ENCODE results near the gene WNT9A.
"Not testable (repeated sequence)": the region's sequence is repeated elsewhere in the genome, so short reads cannot be mapped to it uniquely, and the experiment has no call there.

WNT9A gene

DNA sequence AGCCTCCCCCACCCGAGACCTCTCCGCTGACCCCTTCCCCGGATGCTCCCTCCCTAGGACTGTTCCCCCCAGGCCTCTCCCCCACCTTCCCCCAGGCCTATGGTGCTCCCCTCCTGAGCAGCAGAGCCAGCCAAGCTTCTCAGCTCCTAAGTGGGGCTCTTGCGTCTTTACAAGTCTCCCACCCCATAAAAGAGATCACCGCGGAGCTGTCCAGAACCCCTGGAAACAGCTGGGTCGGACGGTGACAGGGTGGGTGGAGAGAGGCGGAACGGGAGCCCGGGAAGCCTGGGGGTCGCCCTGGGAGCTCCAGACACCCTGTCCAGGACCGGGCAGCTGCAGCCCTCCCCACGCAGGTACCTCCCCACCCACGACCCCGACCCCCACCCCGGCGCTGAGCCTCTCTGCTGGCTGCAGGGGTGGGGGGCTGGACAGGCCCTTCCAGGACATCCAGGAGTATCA, 61.2 kb downstream of the WNT9A start:
- DNase-seq (ENCODE audit: low read depth in 2 of 2) = no peak

DNA sequence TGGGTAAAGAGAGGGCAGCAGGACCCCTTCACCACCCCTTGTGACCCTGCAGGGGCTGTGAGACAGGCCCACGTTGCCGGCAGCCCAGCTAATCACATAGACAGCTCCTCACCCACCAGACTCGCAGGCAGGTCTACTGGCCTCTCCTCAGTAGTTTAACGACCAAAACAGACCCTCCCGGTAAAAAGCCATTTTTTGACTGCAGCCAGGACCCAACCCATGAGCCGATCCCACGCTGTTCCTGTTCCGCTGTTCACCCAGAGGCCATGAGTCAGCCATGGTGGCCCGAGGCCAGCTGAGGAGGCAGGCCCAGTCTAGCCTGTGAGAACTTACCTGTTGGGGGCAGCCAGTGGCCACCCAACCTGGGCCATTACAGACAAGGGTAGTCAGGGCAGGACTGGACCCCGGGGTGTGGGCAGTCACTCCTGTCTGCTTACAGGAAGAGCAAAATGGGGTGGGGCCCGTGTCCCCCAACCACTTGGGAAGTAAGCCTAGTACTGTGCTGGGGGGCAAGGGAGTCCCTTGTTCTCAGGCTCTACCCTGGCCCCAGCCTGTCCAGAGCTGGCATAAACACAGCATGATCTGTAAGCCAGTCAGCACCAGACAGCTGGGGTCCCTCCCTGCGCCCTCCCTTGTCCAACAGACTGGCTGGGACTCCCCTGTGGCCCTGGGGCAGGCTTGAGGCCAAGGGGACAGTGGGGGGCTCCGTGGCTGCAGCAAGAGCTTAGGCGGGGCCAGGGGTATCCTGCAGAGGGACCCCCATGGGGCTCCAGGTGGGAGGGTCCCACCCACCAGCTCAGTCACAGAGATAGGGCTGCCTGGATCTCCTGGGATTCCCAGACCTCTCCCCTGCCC, 61.9 kb downstream of the WNT9A start:
- DNase-seq (ENCODE audit: low read depth in 2 of 2) = no peak

DNA sequence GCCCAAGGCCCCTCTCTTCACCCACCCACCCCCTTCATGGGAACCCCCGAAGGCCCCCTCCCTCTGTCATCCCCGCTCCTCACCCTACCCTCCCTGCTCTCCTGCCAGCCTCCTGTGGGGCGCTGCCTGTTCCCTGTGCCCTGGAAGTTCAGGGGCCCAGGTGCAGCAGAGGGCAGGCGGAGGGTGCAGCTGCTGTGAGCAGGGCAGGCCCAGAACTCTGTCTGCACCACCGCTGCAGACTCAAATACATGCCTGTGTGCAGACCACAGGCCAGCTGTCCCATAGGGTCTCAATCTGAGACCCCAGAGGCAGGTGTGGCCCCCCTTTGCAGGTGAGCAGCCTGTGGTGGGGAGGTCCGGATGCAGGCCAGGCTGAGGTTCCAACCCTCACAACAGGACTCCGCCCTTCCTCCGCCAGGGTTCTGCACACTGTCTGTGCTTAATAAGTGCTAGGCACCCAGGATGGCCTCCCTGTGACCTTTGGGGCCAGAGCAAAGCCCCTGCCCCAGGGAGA, 62.5 kb downstream of the WNT9A start:
- DNase-seq (ENCODE audit: low read depth in 2 of 2) = no peak

DNA sequence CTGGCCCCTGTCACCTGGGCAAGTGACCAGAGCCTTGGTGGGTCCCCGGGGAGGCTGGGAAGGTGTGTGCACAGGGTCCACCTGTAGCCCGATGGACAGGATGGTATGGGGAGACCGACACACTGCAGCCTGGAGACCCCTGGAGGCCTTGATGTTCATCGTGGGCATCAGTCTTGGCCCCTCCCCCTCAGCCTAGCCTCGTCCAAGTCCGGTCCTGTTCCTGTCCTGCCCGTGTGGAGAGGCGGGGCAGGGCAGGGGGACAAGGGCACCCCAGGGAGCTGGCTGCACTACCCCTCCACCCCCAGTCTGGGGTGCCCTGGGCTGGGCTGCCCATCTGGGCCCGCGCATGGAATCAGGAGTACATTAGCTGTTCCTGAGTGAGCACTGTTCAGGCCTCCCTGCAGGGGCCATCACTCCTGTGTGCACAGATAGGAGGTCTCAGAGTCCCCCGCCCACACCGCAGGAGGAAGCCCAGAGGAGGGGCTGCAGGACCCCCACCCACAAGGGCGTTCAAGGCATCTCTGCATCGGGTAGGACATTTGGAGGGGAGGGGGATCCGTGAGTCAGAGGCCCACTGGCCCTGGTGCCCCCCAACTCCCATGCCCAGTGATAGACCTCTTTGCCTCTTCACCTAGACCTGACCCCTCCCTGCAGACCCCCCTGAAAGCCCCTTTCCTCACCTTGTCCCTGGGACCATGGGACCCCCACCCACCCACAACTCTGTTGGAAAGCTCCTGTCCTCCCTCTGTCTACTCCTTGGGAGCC, 63.2 kb downstream of the WNT9A start:
- no peak for DNase-seq (ENCODE audit: low read depth in 2 of 2)

DNA sequence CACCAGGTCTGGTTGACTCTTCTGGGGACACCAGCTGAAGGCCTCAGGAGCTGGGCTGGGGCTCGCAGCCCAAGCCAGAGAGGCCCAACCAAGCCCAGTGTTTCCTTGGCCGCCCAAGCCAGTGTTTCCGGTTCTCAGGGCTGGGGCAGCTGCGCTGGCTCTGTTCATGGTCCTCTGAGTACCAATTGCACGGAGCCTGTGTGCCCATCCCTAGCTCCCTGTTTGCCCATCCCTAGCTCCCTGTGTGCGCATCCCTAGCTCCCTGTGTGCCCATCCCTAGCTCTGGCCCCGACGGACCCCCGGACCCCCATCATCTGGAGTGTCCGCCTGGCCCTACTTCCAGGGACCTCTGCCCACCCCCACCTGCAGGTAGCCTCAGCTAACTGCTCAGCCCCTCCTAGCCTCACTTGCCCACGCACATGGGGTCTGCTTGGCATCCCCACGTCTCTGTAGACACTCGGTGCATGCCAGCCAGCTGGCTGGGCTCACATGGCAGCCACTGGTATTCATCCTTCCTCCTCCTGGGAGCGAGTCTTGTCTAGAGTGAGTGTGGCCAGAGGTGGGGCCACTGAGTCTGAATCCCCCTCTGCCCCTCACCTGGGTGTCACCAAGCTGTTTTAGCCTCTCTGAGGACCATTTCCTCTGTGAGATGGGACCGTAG, 64.0 kb downstream of the WNT9A start:
- no peak for DNase-seq (ENCODE audit: low read depth in 2 of 2)

DNA sequence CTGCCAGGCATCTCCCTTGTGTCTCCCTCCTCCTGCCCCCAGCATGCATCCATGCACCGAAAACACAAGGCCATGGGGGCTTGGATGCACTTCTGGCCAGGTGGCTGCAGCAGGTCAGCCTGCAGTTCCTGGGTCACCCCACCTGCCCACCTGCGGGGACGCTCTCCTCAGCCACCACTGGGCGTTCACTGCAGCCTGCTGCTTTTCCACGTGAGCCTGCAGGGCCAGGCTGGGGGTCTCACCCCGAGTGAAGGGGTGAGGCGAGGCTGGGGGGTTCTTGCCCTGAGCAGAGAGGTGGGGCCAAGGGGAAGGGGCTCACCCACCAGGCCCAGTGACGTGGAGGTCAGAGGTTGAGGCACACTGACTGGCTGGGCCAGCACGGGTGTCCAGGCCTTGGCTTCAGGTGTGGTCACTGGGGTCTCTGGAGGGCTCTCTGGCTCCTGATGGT, 64.6 kb downstream of the WNT9A start:
- DNase-seq (ENCODE audit: low read depth in 2 of 2) = no peak

DNA sequence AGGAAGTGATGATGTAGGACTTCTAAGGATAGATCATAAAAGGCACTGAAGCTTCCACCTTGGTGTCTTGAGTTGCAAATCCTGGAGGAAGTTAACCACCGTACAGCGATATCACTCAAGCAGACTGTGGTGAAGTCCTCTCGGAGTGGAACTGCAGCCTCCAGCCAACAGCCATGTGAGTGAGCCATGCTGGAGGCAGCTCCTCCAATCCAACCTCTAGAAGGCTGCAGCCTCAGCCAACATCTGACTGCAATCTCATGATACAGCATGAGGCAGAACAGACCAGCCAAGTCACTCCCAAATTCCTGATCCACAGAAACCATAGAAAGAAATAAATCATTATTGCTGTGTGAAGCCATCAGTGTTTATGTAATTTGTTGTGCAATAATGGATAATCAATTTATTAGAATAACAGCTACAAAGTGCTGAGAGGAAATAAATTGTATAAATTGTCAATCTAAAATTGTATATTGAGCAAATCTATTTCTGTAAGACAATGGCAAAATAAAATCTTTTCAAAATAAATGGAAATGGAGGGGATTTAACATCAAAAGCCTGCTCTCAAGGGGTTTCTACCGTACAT, 67.3 kb downstream of the WNT9A start:
- no peak for DNase-seq (ENCODE audit: low read depth in 2 of 2)

DNA sequence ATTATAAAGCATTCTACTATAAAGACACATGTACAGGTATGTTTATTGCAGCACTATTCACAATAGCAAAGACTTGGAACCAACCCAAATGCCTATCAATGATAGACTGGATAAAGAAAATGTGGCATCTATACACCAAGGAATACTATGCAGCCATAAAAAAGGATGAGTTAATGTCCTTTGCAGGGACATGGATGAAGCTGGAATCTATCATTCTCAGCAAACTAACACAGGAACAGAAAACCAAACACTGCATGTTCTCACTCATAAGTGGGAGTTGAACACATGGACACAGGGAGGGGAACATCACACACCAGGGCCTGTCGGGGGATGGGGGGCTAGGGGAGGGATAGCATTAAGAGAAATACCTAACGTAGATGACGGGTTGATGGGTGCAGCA, 69.9 kb downstream of the WNT9A start:
- DNase-seq (ENCODE audit: low read depth in 2 of 2) = not testable (repeated sequence)

DNA sequence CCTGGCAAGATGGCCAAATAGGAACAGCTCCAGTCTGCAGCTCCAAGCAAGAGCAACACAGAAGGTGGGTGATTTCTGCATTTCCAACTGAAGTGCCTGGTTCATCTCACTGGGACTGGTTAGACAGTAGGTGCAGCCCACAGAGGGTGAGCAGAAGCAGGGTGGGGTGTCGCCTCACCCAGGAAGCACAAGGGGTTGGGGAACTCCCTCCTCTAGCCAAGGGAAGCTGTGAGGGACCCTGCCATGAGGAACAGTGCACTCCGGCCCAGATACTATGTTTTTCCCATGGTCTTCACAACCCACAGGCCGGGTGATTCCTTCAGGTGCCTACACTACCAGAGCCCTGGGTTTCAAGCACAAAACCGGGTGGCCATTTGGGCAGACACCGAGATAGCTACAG, 75.8 kb downstream of the WNT9A start:
- DNase-seq (ENCODE audit: low read depth in 2 of 2) = not testable (repeated sequence)

DNA sequence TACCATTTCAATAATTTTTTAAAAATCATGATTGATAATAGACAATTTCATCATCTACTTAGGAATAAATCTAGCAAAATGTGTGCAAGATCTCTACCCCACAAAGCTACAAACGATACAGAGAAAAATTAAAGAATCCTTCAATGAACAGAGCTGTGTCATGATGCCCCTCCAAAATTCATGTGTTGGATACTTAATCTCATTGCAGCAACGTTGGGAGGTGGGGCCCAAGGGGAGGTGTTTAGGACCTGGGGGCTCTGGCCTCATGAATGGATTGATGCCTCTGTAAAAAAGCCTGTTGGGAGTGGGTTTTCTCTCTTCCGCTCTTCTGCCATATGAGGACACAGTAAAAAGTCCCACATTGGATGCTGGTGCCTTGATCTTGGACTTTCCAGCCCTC, 77.4 kb downstream of the WNT9A start:
- no peak for DNase-seq (ENCODE audit: low read depth in 2 of 2)

DNA sequence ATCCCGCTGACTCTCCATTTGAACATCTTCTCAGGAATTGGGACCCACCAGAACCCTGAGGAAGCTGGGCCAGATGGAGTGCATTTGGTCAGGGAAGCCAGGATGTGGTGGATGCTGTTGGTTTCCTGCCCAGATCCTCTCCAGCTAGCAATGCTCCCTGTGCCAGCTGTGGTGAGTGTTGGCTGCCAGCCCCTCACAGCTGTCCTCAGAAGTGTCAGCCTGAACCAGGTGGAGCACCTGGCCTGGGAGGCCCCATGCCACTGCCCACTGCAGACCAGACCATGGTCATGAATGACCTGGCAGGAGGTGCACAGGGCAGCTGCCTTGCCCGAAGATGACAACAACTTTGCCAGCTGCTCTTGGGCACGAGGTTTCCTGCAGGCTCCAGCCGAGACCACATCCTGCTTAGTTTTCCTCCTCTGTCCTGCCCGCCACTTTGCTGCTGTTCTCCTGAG, 77.9 kb downstream of the WNT9A start:
- DNase-seq (ENCODE audit: low read depth in 2 of 2) = no peak

DNA sequence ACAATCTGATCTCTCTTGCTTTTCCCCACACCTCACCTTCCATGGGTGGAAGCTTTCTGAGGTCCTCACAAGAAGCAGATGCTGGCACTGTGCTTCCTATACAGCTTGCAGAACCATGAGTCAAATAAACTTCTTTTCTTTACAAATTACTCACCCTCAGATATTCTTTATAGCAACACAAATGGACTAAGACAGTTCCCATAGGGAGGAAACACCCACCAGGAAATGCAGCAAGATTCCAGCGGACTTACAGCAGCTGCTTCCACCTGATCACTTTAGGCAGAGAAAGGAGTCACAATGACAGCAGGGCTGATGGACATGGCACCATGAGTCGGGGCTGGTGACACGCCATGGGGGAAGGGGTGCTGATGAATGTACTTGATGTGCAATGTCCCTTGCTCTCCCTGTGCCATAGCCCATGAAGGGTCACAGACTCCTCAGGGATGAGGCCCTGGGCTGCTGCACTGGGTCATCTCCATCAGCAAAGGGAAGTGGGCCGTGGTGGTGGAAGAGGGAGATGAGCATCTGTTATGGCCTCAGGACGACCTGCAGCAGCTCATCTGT, 78.4 kb downstream of the WNT9A start:
- no peak for DNase-seq (ENCODE audit: low read depth in 2 of 2)

Data from stimulated activated CD4-positive, alpha-beta T cell treated with anti-CD3 and anti-CD28 coated beads, Interleukin-15, amount 100 ng/mL, for 48 hours (primary cell).